ENCODE data around the gene POU2F3.

POU2F3 gene

GRCh38 chr11:120337355-120338106 lies 97.6 kb downstream of the POU2F3 start:
- DNase-seq (ENCODE audit: low read depth in 1 of 2, low spot score in 1 of 2) = no peak

DNA sequence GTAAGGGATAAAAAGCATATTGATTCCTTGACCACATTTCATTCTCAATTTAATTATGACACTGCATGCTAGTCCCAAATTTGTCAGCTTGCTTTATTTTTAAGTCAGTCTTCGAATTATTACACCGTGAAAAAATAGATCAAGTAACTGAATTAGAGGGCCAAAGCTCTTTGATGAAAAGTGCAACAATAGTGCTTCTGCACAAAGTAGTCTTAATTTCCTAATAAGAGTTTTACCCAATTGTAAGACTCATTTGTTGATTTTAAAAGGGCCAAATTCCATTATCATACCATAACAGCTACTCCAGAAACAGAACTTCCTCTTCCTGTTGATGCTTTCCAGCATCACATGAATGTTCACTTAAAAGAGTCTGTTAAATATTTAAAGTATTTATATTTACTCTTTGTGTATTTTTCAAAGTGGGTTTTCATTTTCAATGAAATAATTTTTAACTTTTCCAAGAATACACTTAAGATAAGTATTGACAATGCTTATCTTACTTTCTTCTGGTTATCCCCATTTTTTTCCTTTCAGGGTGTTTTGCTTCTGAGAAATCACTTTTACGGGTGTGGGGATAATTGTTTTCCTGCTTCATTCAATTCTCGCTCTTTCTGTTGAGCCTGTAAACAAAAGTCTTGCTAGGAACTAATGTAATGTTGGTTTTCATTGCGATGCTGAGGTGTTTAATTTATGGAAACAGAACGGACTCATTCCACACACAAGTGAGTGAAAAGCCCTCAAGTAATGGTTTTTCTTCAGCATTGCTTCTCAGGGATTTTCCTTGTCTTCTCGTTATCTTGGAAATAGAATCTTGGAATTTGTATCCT lies 98.4 kb downstream of the POU2F3 start:
- no peak for DNase-seq (ENCODE audit: low read depth in 1 of 2, low spot score in 1 of 2)

DNA sequence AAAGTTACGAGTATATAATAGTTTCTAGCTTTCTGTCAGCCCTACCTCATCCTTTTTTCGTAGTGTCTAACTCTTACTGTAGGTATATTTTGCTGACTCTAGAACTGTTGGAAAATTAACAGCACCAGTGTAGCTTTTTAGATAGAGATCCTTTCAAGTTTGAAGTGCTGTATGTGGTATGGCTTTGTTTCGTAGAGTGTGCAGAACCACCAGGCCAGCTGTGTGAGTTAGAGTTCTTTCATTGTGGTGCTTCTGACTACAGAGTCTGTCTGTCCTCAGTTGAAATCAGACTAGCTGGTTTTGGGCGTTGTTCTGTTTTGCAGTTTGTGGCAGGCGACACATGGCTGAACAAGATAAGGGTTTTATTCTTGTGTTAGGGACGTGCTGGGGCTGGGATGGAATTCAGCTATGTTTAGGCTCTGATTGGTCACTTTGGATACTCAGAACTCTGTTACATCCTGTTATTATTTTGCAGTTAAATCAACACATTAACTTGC lies 99.5 kb downstream of the POU2F3 start:
- no peak for DNase-seq (ENCODE audit: low read depth in 1 of 2, low spot score in 1 of 2)

- no peak for DNase-seq (ENCODE audit: low read depth in 1 of 2, low spot score in 1 of 2)
Observed at GRCh38 chr11:120340529-120340928, 100.6 kb downstream of the POU2F3 start.

DNA sequence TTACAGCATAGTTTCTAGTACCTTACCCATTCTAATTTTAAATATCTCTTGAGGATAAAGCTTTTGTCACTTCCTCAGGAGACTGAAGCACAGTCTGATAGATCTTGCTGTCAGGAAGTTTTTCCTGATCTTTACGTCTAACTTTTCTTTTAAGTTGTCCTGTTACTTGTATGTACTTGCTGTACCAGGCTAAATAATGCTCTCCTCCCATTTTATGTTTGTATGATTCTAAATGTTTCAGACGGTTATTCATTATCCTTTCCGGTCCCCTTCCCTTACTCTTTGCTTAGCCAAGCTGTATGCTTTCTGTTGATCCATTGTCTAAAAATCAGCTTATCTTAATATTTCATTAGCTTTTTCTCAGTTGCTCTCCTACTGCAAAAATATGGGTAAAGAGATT lies 102.3 kb downstream of the POU2F3 start:
- DNase-seq (ENCODE audit: low read depth in 1 of 2, low spot score in 1 of 2) = no peak

- no peak for DNase-seq (ENCODE audit: low read depth in 1 of 2, low spot score in 1 of 2)
Observed at GRCh38 chr11:120342678-120343077, 102.7 kb downstream of the POU2F3 start.

GRCh38 chr11:120343429-120343828 lies 103.5 kb downstream of the POU2F3 start:
- DNase-seq (ENCODE audit: low read depth in 1 of 2, low spot score in 1 of 2) = no peak

- DNase-seq (ENCODE audit: low read depth in 1 of 2, low spot score in 1 of 2) = no peak
Observed at GRCh38 chr11:120344302-120345004, 104.5 kb downstream of the POU2F3 start.

GRCh38 chr11:120346233-120346632 lies 106.3 kb downstream of the POU2F3 start:
- no peak for DNase-seq (ENCODE audit: low read depth in 1 of 2, low spot score in 1 of 2)

DNA sequence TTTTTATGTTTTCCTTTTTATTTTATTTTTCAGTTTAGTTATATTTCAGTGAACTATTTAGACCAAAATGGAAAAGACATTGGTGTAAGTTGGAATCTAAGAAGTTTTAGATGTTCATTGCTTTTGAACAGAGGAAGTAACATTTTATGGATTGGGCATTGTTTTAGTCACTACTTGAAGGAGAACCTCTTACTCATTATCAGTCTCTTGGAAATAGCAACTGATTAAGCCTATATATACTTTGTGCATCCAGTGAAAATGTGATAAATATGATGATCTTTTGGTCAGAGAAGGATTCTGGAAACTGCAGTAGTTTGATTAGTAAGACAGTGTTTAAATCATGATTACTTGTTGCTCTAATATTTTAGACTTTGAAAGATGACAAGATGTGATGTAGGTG lies 110.7 kb downstream of the POU2F3 start:
- no peak for DNase-seq (ENCODE audit: low read depth in 1 of 2, low spot score in 1 of 2)

DNA sequence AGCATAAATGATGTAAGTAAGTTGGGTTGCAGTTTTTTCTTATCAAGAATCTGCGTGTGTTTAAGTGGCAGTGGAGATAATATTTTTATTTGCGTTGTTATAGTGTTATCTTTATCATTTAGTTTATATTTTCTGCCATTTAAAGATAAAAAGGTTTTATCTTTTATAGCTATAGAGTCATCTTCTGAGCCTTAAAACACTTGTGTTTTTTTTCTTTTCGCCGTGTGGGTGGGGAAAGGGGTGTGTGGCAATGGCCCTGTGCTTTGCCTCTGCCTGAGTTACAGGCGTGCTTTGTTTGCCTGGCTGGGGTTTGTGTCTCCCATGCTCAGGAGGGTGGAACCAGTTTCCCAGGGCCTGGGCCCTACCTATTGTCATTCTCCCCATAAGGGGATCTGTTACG lies 112.5 kb downstream of the POU2F3 start:
- no peak for DNase-seq (ENCODE audit: low read depth in 1 of 2, low spot score in 1 of 2)

GRCh38 chr11:120354068-120354467 lies 114.1 kb downstream of the POU2F3 start:
- no peak for DNase-seq (ENCODE audit: low read depth in 1 of 2, low spot score in 1 of 2)

DNA sequence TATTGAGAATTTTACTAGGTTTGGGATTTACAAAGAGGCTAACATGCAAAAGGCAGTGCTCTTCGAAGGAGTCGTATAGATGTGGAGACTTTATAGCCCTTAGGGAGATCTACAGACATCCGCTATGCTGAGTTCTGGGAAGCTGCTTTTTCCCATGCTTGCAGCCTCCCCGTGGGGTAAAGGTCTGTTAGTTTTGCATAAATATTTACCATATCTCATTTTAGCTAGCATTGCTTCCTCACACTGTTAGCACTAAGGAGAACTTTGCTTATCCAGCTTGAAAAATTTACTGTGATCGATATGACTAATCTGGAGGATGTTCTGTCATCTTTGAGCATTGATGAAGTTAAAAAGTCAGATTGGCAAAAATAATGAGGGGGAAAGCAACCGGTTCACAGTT lies 114.8 kb downstream of the POU2F3 start:
- DNase-seq (ENCODE audit: low read depth in 1 of 2, low spot score in 1 of 2) = no peak

- DNase-seq (ENCODE audit: low read depth in 1 of 2, low spot score in 1 of 2) = no peak
Observed at GRCh38 chr11:120357620-120358019, 117.7 kb downstream of the POU2F3 start.

- no peak for DNase-seq (ENCODE audit: low read depth in 1 of 2, low spot score in 1 of 2)
Observed at GRCh38 chr11:120358729-120359128, 118.8 kb downstream of the POU2F3 start.

- DNase-seq (ENCODE audit: low read depth in 1 of 2, low spot score in 1 of 2) = no peak
Observed at GRCh38 chr11:120363436-120363835, 123.5 kb downstream of the POU2F3 start.

- no peak for DNase-seq (ENCODE audit: low read depth in 1 of 2, low spot score in 1 of 2)
Observed at GRCh38 chr11:120365512-120365911, 125.6 kb downstream of the POU2F3 start.
